ENCODE results near the gene CREM. TPM values are rescaled to one million over a fixed set of nuclear protein-coding genes. Genes with fewer than 3 reads are reported as not detected.

Gene CREM
- total RNA-seq, 1 experiment from 2014 or later = 20.0 TPM

DNA sequence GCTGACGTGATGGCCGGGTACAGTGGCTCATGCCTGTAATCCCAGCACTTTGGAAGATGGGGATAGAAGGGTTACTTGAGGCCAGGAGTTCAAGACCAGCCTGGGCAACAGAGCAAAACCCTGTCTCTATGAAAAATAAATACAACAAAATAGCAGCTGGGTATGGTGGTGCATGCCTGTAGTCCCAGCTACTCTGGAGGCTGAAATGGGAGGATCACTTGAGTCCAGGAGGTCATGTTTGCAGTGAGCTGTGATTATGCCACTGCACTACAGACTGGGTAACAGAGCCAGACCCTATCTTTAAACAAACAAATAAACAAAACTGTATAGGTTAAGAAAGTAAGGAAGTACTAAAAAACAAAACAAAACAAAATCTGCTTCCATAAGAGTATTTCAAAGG is 30.3 kb upstream of the CREM start:
- H3K27me3 Mint-ChIP-seq (ENCODE audit: low read depth) = peaks cover 7% of the 10 kb centered on the region
- H3K4me2 ChIP-seq (ENCODE audit: insufficient read depth, insufficient read length, low read length) = no peak overlapping the region
- H2BK120ac ChIP-seq (ENCODE audit: low read depth, low read length, poor library complexity, severe bottlenecking) = no peak overlapping the region
- peaks cover 6% of the 10 kb centered on the region for H3K9me3 ChIP-seq (ENCODE audit: control insufficient read depth, low read depth, low read length)
- no peak overlapping the region for H2AK5ac ChIP-seq (ENCODE audit: insufficient read length, low read length)
- no peaks in the 10 kb centered on the region for H3K23me2 ChIP-seq (ENCODE audit: insufficient read length, low read depth, low read length, poor library complexity, severe bottlenecking)
- no peak overlapping the region; a peak in 1 of 5 replicates for H3K4me3 Mint-ChIP-seq
- no peaks in the 10 kb centered on the region for H3K79me2 ChIP-seq (ENCODE audit: insufficient read depth, low read length)
- no CpG with 5 or more reads among the region's 2 CpGs for WGBS (ENCODE audit: extremely low coverage, insufficient read length, low lambda C conversion rate)
- no peak overlapping the region for H4K5ac ChIP-seq (ENCODE audit: insufficient read length, low read depth, low read length)
- no peak overlapping the region for H3K18ac ChIP-seq (ENCODE audit: insufficient read length, low read depth, low read length)
- peaks cover 7 to 10% of the 10 kb centered on the region in 2 experiments for H3K9me3 Mint-ChIP-seq
- no peak overlapping the region for H2BK20ac ChIP-seq (ENCODE audit: low read depth, low read length, poor library complexity, severe bottlenecking)
- no peak for DNase-seq
- H3K4me1 ChIP-seq (ENCODE audit: insufficient read depth, low read length) = no peaks in the 10 kb centered on the region
- TF ChIP-seq, protein P1, sequence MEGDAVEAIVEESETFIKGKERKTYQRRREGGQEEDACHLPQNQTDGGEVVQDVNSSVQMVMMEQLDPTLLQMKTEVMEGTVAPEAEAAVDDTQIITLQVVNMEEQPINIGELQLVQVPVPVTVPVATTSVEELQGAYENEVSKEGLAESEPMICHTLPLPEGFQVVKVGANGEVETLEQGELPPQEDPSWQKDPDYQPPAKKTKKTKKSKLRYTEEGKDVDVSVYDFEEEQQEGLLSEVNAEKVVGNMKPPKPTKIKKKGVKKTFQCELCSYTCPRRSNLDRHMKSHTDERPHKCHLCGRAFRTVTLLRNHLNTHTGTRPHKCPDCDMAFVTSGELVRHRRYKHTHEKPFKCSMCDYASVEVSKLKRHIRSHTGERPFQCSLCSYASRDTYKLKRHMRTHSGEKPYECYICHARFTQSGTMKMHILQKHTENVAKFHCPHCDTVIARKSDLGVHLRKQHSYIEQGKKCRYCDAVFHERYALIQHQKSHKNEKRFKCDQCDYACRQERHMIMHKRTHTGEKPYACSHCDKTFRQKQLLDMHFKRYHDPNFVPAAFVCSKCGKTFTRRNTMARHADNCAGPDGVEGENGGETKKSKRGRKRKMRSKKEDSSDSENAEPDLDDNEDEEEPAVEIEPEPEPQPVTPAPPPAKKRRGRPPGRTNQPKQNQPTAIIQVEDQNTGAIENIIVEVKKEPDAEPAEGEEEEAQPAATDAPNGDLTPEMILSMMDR (conservative IDR thresholded peaks at IDR 0.05) = no peak
- no peak overlapping the region for H3K23ac ChIP-seq (ENCODE audit: insufficient read length, low read depth, low read length)
- no peak overlapping the region for H4K91ac ChIP-seq (ENCODE audit: insufficient read length, low read depth, low read length)
- peaks cover 3 to 6% (median 5%) of the 10 kb centered on the region in 3 experiments; a peak in 5 of 7 replicates for H3K36me3 Mint-ChIP-seq (ENCODE audit: insufficient read depth in 1 of 3, low read depth in 3 of 3)
- H3K4me1 Mint-ChIP-seq = peaks cover under 1 to 1% of the 10 kb centered on the region in 2 experiments; a peak in 3 of 4 replicates
- H3K9ac ChIP-seq (ENCODE audit: extremely low read depth, insufficient read length, low read length) = no peak overlapping the region
- H2BK15ac ChIP-seq (ENCODE audit: low read depth, low read length) = no peak overlapping the region
- no peak overlapping the region; a peak in 1 of 7 replicates for H3K27ac Mint-ChIP-seq
- H3K27ac ChIP-seq (ENCODE audit: insufficient read length, low read depth, low read length) = no peak overlapping the region
- no peaks in the 10 kb centered on the region for H4K20me1 ChIP-seq (ENCODE audit: control insufficient read depth, insufficient read depth, insufficient read length)
- no peak overlapping the region for H3K56ac ChIP-seq (ENCODE audit: insufficient read length, low read depth, low read length)
- no peaks in the 10 kb centered on the region for H3K79me1 ChIP-seq (ENCODE audit: insufficient read depth, low read depth, low read length, poor library complexity, severe bottlenecking)
- H3K27me3 ChIP-seq (ENCODE audit: insufficient read depth, low read length) = no peaks in the 10 kb centered on the region
- H3K4ac ChIP-seq (ENCODE audit: low read depth, low read length) = no peak overlapping the region
- no peak overlapping the region for H4K8ac ChIP-seq (replicated peaks; ENCODE audit: insufficient read length, low read depth, low read length)
- H2BK5ac ChIP-seq (ENCODE audit: insufficient read length, low read length) = no peak overlapping the region
- no peak overlapping the region for H3T11ph ChIP-seq (ENCODE audit: low read length)
- H2AFZ ChIP-seq (ENCODE audit: low read length) = no peak overlapping the region
- H3K14ac ChIP-seq (ENCODE audit: insufficient read depth, low read length) = no peak overlapping the region
- H2BK12ac ChIP-seq (ENCODE audit: insufficient read length, low read depth, low read length) = no peak overlapping the region
